HG03175 (cell line): Measurements from ENCODE around the gene CSRP2.

Experiments used
- ATAC-seq: cut with Tn5 transposase; IDR thresholded peaks from one replicate; pipeline ENCODE4 v1.9.1; 2021; ENCODE audit warnings: mild to moderate bottlenecking, moderate library complexity; ENCODE audit not compliant: unreplicated experiment

CSRP2 gene

GRCh38 chr12:76878899-76879709 lies at the start of gene CSRP2:
TSS of gene CSRP2 (minus strand) at chr12:76879019. CDS start at chr12:76866260, 12,759 bp downstream.
- peak; percentile 85 for ATAC-seq

GRCh38 chr12:76927170-76927784 lies 48.5 kb upstream of the CSRP2 start:
- no peak for ATAC-seq

GRCh38 chr12:76925135-76925534 lies 46.3 kb upstream of the CSRP2 start:
- no peak for ATAC-seq

- no peak for ATAC-seq
Observed at GRCh38 chr12:76922866-76923265, 44.0 kb upstream of the CSRP2 start.

- no peak for ATAC-seq
Observed at GRCh38 chr12:76921891-76922664, 43.3 kb upstream of the CSRP2 start.

- ATAC-seq: no peak
Observed at GRCh38 chr12:76921100-76921471, 42.3 kb upstream of the CSRP2 start.

GRCh38 chr12:76920172-76921099 lies 41.6 kb upstream of the CSRP2 start:
- ATAC-seq: peak; percentile 80

- peak; percentile 4 for ATAC-seq
Observed at GRCh38 chr12:76919383-76920171, 40.8 kb upstream of the CSRP2 start.

GRCh38 chr12:76916170-76916540 lies 37.3 kb upstream of the CSRP2 start:
- ATAC-seq: no peak

GRCh38 chr12:76915361-76916169 lies 36.7 kb upstream of the CSRP2 start:
- no peak for ATAC-seq

- ATAC-seq: no peak
Observed at GRCh38 chr12:76914102-76914859, 35.5 kb upstream of the CSRP2 start.

GRCh38 chr12:76909290-76909689 lies 30.5 kb upstream of the CSRP2 start:
- ATAC-seq: no peak

- ATAC-seq: no peak
Observed at GRCh38 chr12:76908303-76909017, 29.6 kb upstream of the CSRP2 start.

- no peak for ATAC-seq
Observed at GRCh38 chr12:76901628-76902380, 23.0 kb upstream of the CSRP2 start.

- ATAC-seq: no peak
Observed at GRCh38 chr12:76899522-76899921, 20.7 kb upstream of the CSRP2 start.

- no peak for ATAC-seq
Observed at GRCh38 chr12:76898442-76898841, 19.6 kb upstream of the CSRP2 start.

- ATAC-seq: no peak
Observed at GRCh38 chr12:76896274-76896673, 17.5 kb upstream of the CSRP2 start.
